22Rv1 (cell line): Measurements from ENCODE around the gene ACLY.

Source experiments
- H3K27ac ChIP-seq: fragments of 450-650 bp; 2 replicates; pipeline ENCODE4 v1.5.1; 2017
- ZFX ChIP-seq: fragments of 450-650 bp; IDR thresholded peaks from 2 replicates; pipeline ENCODE4 v1.6.1; 2017; ENCODE audit warnings: antibody characterized with exemption, borderline replicate concordance
- TF ChIP-seq, protein P1 (sequence below): fragments of 450-650 bp; IDR thresholded peaks from 2 replicates; pipeline ENCODE4 v1.5.1; 2017; ENCODE audit warnings: mild to moderate bottlenecking

ACLY gene

DNA sequence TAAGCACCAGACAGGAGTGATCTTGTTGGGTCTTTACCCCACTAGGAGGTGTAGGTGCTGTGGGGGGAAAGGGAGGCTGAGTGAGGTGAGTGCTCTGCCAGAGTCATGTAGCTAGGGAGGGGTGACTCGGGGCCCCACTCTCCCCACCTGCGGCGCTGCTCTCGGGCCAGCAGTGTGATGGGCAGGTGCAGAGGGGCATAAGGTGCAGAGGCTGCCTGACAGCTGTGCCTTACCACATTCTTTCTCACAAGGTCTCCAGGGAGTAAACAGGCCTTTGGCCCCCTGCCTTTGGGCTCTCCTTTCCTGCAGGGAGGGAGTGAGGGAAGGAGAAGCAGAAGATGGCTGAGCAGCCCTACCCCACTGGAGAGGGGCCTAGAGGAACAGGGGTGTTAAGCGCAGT is 43.4 kb upstream of the ACLY start:
- no peak overlapping the region for H3K27ac ChIP-seq
- no peak for TF ChIP-seq ZFX
- TF ChIP-seq, protein P1, sequence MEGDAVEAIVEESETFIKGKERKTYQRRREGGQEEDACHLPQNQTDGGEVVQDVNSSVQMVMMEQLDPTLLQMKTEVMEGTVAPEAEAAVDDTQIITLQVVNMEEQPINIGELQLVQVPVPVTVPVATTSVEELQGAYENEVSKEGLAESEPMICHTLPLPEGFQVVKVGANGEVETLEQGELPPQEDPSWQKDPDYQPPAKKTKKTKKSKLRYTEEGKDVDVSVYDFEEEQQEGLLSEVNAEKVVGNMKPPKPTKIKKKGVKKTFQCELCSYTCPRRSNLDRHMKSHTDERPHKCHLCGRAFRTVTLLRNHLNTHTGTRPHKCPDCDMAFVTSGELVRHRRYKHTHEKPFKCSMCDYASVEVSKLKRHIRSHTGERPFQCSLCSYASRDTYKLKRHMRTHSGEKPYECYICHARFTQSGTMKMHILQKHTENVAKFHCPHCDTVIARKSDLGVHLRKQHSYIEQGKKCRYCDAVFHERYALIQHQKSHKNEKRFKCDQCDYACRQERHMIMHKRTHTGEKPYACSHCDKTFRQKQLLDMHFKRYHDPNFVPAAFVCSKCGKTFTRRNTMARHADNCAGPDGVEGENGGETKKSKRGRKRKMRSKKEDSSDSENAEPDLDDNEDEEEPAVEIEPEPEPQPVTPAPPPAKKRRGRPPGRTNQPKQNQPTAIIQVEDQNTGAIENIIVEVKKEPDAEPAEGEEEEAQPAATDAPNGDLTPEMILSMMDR = no peak

DNA sequence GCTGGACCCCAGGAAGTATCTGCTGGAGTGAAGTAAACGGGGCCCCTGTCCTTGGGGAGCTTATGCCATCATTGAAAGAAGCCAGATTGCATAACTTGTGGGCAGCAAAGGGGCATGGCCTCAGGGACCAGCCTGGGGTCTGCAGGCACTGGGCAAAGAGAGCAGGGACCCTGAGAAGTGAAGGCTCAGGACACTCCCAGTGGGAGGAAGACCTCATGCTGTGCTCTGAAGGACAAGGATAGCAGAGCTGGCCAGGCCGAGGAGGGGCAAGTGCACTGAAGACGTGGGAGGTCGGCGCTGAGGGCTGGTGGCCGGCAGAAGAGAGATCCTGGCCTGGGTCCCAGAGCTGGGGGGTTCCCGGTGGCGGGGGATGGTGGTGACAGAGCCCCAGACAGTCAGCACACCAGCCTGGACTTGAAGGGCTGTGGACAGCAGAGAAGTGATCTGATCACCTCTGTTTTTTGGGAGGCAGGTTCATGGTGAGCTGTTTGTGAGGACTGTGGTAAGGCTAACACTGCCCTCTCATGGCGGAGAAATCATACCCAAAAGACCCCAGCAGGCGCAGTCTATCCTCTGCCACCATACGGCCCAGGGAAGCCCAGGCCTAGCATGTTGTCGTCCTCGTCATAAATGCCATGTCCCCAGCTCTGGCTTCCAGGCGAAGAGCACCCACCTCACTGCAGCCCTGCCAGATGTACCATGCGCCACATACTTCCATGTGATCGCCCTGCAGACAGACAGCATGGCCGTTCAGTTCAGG is 40.8 kb upstream of the ACLY start:
- no peak overlapping the region for H3K27ac ChIP-seq
- no peak for TF ChIP-seq ZFX
- TF ChIP-seq, protein P1 = peak; percentile 42

DNA sequence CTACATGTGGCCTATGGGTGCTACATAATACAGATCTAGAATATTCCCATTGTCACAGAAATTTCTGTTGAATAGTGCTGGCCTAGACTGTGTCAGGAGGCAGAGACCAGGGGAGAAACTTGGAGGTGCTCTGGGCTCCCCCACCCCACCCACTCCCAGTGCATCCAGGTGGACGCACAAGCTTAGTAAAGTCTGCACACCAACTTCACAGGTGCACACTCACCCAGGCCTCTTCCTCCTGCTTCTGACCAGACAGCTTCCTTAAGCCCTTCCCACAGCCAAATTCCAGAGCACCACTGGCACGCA is 40.2 kb upstream of the ACLY start:
- TF ChIP-seq ZFX = no peak
- TF ChIP-seq, protein P1 = no peak
- no peak overlapping the region for H3K27ac ChIP-seq

DNA sequence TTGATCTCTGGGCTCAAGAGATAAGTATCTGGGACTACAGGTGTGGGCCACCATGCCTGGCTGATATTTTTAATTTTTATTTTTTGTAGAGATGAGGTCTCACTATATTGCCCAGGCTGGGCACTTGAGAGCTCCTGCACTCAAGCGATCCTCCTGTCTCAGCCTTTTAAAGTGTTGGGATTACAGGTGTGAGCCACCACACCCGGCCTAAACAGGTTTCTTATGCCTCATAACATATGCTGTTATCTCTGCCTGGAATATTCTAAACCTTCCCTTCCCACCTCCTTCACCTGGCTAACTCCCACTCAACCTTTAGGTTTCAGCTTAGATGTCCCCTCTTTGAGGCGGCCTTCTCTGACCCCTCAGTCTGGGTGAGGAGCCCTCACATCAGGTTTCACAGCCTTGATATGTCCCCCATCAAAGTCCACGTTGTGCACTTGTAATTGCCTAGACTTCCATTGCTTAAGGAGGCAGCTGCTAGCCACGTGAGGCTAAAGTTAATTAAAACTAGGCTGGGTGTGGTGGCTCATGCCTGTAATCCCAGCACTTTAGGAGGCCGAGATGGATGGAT is 39.2 kb upstream of the ACLY start:
- H3K27ac ChIP-seq = no peak overlapping the region
- TF ChIP-seq ZFX = no peak

DNA sequence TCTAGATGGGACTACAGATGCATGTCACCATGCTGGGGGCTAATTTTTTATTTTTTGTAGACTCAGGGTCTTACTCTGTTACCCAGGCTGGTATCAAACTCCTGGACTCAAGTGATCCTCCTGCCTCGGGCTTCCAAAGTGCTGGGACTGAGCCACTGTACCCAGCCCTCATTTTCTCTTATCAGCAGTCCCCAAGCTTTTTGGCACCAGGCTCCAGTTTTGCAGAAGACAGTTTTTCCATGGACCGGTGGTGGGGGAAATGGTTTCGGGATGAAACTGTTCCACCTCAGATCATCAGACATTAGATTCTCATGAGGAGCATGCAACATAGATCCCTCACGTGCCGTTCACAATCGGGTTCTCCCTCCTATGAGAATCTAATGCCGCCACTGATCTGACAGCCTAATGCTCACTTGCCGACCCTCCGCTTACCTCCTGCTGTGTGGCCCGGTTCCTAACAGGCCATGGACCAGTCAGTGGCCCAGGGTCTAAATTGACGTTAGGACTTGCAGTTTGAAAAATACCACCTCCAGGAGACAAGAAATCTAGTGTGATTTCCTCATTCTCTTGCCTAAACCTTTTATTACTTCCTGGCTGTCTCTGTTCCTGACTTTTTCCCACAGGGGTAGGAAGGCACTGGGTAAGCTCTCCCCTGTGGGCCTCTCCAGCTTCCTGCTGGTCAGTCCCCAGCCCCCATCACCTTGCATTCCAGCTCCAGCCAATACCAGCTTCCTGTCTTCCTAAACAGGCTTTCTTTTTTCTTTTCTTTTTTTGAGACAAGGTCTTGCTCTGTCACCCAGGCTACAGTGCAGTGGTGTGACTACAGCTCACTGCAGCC is 38.5 kb upstream of the ACLY start:
- TF ChIP-seq ZFX = no peak
- TF ChIP-seq, protein P1 = no peak
- H3K27ac ChIP-seq = no peak overlapping the region

DNA sequence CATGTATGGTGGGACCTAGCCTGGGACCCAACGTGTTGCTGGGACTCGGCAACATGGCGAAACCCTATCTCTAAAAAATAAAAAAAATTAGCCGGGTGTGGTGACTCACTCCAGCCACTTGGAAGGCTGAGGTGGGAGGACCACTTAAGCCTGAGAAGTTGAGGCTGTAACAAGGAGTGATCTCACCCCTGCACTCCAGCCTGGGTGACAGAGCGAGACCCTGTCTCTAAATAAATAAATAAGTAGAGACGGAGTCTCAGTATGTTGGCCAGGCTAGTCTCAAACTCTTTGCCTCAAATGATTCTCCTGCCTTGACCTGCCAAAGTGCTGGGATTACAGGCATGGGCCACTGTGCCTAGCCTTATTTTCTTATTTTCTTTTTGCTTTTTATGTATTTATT is 37.8 kb upstream of the ACLY start:
- H3K27ac ChIP-seq = no peak overlapping the region
- TF ChIP-seq, protein P1 = no peak

DNA sequence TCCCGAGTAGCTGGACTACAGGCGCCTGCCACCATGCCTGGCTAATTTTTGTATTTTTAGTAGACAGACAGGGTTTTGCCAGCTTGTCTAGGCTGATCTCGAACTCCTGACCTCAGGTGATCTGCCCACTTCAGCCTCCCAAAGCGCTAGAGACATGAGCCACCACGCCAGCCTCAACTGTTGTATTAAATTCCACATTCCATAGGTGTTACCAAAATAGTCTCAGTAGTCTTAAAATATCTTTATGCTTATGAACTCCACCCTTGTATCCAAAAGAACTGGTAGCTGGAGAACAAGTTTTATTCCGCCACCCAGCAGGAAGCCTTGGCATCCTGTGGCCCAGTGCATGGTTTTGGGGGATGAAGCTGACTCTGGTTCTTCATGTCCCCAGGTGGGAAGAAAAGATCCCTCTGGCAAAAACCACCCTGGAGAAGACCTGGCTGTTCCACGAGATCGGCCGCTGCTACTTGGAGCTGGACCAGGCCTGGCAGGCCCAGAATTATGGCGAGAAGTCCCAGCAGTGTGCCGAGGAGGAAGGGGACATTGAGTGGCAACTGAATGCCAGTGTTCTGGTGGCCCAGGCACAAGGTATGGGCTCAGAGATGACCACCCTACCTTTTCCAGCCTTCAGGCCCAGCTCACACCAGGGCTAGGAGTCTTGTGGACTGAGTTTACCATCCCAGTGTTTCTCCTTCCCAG is 30.2 kb upstream of the ACLY start:
- TF ChIP-seq, protein P1 = no peak
- TF ChIP-seq ZFX = no peak
- H3K27ac ChIP-seq = no peak overlapping the region
